WERI-Rb-1 (cell line): ENCODE data around the gene ADIPOR2.

ENCODE experiments used
- DNase-seq: peaks from one replicate; pipeline ENCODE4 v3.0.0-alpha.2; 2020
- H3K27ac ChIP-seq: fragments of 250-450 bp; sonication (Bioruptor Pico); 2 replicates; pipeline ENCODE4 v1.5.1; 2020; ENCODE audit warnings: mild to moderate bottlenecking, moderate library complexity
- H3K27me3 ChIP-seq: fragments of 250-450 bp; sonication (Bioruptor Pico); 2 replicates; pipeline ENCODE4 v1.5.1; 2021; ENCODE audit warnings: mild to moderate bottlenecking, low read depth, moderate library complexity; ENCODE audit not compliant: insufficient read depth, severe bottlenecking
- H3K36me3 ChIP-seq: fragments of 250-450 bp; sonication (Bioruptor Pico); 2 replicates; pipeline ENCODE4 v1.5.1; 2020; ENCODE audit warnings: mild to moderate bottlenecking, moderate library complexity
- H3K4me3 ChIP-seq: 2 replicates; pipeline ENCODE4 v1.5.1; 2011; ENCODE audit warnings: low read depth, mild to moderate bottlenecking, control low read depth, low read length
- H3K9me3 ChIP-seq: fragments of 250-450 bp; sonication (Bioruptor Pico); 2 replicates; pipeline ENCODE4 v1.5.1; 2021; ENCODE audit warnings: mild to moderate bottlenecking, moderate library complexity; ENCODE audit not compliant: severe bottlenecking
- TF ChIP-seq, protein P1 (sequence below): IDR thresholded peaks from 2 replicates; pipeline ENCODE4 v1.5.1; 2011; ENCODE audit warnings: low read depth, mild to moderate bottlenecking, control low read depth, inconsistent platforms, low read length

ADIPOR2 gene

DNA sequence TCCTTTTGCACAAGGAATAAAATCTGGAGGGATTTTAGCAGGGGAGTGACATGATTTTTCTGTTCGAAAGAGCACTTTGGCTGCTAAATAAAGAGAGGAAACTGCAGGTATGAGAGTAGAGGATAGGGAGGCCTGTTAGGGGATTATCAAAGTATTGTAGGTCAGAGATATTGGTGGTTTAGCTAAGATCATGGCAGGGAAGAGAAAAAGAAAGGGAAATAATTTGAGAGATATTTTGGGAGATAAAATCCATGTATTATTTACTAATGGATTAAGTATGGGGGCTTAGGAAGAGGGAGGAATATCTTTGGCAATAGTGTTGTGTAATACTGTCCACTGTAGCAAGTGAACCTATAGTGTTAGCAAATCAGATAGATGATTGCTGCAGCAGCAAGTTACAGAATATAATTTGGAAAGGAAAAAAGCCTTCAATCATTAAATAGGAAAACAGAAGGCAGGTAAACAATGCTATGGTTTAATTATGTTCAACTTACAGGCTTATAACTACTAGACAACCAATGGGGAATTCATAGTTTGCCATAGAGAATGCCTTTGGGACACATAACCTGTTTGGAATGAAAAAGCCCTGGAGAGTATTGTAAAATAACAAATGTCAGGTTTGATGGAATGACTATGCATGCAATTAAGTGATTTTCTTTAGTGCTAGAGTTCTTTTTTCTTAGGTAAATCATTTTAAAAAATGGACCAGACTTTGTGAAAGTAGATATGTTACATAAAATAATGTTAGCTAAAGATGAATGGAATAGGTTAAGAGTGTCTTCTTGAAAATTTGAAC is 50.5 kb downstream of the ADIPOR2 start:
- TF ChIP-seq, protein P1, sequence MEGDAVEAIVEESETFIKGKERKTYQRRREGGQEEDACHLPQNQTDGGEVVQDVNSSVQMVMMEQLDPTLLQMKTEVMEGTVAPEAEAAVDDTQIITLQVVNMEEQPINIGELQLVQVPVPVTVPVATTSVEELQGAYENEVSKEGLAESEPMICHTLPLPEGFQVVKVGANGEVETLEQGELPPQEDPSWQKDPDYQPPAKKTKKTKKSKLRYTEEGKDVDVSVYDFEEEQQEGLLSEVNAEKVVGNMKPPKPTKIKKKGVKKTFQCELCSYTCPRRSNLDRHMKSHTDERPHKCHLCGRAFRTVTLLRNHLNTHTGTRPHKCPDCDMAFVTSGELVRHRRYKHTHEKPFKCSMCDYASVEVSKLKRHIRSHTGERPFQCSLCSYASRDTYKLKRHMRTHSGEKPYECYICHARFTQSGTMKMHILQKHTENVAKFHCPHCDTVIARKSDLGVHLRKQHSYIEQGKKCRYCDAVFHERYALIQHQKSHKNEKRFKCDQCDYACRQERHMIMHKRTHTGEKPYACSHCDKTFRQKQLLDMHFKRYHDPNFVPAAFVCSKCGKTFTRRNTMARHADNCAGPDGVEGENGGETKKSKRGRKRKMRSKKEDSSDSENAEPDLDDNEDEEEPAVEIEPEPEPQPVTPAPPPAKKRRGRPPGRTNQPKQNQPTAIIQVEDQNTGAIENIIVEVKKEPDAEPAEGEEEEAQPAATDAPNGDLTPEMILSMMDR, result no peak
- H3K4me3 ChIP-seq, result no peak overlapping the region
- peak overlapping the region; percentile 22; the same call in 1 of the 2 replicates for H3K27ac ChIP-seq
- peaks cover 3% of the 10 kb centered on the region; the same call in 1 of the 2 replicates for H3K36me3 ChIP-seq
- no peaks in the 10 kb centered on the region for H3K27me3 ChIP-seq
- DNase-seq, result no peak
- no peaks in the 10 kb centered on the region for H3K9me3 ChIP-seq

DNA sequence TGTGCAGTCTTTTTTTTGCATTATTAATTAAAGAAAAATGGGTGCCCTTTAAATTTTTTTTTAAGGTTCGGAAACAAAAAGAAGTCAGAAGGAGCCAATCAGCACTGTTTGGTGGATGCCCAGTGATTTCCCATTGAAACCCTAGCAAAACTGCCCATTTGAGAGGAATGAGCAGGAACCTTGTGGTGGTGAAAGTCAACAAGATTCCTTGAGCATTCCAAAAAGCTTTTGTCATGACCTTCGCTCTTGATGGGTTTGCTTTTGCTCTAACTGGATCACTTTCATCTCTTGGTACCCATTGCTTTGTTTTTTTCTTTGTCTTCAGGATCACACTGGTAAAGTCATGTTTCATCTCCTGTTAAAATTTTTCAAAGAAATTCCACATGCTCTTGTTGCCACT is 54.1 kb downstream of the ADIPOR2 start:
- Histone ChIP-seq H3K4me3 (no peak overlapping the region), H3K9me3 (peaks cover 13% of the 10 kb centered on the region), H3K27ac (no peak overlapping the region), H3K27me3 (no peaks in the 10 kb centered on the region), H3K36me3 (peaks cover 3% of the 10 kb centered on the region)
- DNase-seq, result no peak
- TF ChIP-seq, protein P1, result no peak

DNA sequence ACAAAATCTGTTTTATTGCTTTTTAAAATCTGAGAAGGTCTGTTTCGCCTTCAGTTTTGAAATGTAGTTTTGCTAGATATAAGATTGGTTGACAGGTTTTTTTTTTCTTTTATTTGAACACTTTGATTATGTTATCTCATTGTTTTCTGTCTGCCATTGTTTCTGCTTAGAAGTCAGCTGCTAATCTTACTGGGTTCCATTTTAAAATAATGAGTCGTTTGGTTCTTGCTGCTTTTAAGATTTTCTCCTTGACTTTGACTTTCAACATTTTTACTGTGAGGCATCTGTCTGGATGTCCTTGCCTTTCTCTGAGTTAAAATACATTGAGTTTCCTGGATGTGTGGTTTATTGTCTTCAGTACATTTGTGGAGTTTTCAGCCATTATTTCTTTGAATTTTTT is 56.7 kb downstream of the ADIPOR2 start:
- DNase-seq, result no peak
- H3K27me3 ChIP-seq, result no peaks in the 10 kb centered on the region
- peaks cover 3% of the 10 kb centered on the region for H3K36me3 ChIP-seq
- H3K9me3 ChIP-seq, result peaks cover 13% of the 10 kb centered on the region
- TF ChIP-seq, protein P1, result no peak
- no peak overlapping the region for H3K4me3 ChIP-seq
- no peak overlapping the region for H3K27ac ChIP-seq

DNA sequence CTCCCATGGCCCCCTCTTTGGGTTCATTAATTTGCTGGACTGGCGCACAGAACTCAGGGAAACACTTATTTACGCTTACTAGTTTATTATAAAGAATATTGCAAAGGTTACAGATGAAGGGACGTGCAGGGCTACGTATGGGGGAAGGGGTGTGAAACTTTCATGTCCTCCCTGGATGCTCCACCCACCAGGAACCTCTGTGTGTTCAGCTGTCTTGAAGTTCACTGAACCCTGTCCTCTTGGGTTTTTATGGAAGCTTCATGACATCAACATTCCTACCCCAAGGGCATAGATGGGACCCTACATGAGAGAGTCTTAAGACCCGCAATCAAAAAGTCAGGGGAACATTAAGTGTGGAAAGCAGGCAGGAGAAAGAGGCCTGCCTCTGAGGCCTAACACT is 58.1 kb downstream of the ADIPOR2 start:
- Histone ChIP-seq H3K4me3 (no peak overlapping the region), H3K36me3 (peaks cover 6% of the 10 kb centered on the region), H3K9me3 (peaks cover 13% of the 10 kb centered on the region), H3K27me3 (no peaks in the 10 kb centered on the region), H3K27ac (no peak overlapping the region)
- no peak for DNase-seq
- TF ChIP-seq, protein P1, result no peak

DNA sequence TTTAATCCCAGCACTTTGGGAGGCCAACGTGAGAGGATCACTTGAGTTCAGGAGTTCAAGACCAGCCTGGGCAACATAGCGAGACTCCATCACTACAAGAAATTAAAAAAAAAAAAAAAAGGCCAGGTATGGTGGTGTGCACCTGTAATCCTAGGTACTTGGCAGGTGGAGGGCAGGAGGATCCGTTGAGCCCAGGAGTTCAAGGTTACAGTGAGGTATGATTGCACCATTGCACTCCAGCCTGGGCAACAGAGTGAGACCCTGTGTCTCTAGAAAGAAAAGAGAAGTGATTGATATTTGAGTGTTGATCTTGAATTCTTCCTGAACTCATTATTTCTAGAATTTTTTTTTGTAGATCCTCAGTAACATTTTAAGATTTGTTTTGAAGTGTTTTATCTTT is 59.4 kb downstream of the ADIPOR2 start:
- H3K27ac ChIP-seq, result no peak overlapping the region
- H3K4me3 ChIP-seq, result no peak overlapping the region
- H3K27me3 ChIP-seq, result no peaks in the 10 kb centered on the region
- peaks cover 13% of the 10 kb centered on the region for H3K36me3 ChIP-seq
- TF ChIP-seq, protein P1, result no peak
- DNase-seq, result no peak
- H3K9me3 ChIP-seq, result peaks cover 13% of the 10 kb centered on the region

DNA sequence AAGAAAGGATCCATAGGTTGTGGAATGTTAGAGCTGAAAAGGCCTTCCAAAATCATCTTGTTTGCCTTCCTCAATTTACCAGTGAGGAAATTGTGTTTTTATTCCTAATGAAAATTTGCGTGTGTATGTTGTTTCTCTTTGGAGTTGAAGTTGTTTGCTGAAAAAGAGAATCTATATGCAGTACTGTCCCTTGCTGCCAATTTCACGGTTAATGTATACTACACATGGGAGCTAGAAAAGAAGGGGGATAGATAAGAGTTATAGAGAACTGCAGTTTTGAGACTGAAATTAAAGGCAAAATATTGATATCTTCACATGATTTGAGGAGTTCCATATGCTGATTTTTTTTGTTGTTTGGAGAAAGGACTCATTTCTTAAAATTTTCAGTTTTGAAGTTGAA is 67.5 kb downstream of the ADIPOR2 start:
- Histone ChIP-seq H3K27me3 (no peaks in the 10 kb centered on the region), H3K4me3 (no peak overlapping the region), H3K36me3 (peaks cover 62% of the 10 kb centered on the region), H3K9me3 (no peaks in the 10 kb centered on the region), H3K27ac (no peak overlapping the region)
- TF ChIP-seq, protein P1, result no peak
- no peak for DNase-seq
